ENCODE data around the gene TNC.

TNC gene

DNA sequence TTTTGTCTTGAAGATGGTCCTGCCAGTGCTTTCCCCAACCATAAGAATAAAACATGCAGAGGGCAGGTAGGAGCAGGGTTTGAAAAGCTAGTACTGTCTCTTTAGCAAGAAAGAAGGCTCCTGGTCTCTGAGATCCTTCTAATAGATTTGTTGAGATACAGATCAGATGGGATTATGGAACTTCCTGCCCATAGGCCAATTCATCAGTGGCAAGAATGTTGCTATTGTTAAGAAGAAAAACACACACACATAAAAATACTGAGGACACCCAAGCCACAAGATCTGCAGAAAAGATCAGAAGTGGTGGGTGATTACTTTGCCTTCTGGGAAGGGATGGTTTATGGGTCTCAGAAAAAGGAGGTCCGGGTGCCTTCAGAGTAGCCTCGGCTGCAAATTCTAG is 59.8 kb downstream of the TNC start:
- no peak for DNase-seq (ENCODE audit: low read depth in 1 of 2, low spot score in 1 of 2)

GRCh38 chr9:115057559-115057958 is 60.4 kb downstream of the TNC start:
- DNase-seq (ENCODE audit: low read depth in 1 of 2, low spot score in 1 of 2), result no peak

- no peak for DNase-seq (ENCODE audit: low read depth in 1 of 2, low spot score in 1 of 2)
These were observed 67.9 kb downstream of the TNC start for GRCh38 chr9:115050002-115050490.

- no peak for DNase-seq (ENCODE audit: low read depth in 1 of 2, low spot score in 1 of 2)
These were observed 71.1 kb downstream of the TNC start for GRCh38 chr9:115046824-115047223.

- no peak for DNase-seq (ENCODE audit: low read depth in 1 of 2, low spot score in 1 of 2)
These were observed 71.8 kb downstream of the TNC start for GRCh38 chr9:115046199-115046598.

DNA sequence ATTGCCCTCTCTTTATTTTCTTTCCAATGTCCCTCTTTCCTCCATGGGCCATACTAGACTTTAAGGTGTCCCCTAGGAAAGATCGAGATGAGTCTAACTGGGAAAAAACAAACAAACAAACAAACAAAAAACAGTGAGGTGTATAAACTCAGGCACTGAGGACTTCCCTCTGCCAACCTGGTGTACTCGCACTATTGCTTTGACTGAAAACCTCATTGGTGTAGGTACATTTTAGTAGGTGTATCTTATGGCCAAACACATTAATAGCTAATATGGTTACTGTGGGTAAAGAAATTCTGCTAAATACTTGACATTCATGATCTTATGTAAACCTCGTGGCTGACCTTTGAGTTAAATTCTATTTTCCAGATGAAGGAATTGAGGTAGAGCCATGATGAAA is 74.3 kb downstream of the TNC start:
- no peak for DNase-seq (ENCODE audit: low read depth in 1 of 2, low spot score in 1 of 2)

DNA sequence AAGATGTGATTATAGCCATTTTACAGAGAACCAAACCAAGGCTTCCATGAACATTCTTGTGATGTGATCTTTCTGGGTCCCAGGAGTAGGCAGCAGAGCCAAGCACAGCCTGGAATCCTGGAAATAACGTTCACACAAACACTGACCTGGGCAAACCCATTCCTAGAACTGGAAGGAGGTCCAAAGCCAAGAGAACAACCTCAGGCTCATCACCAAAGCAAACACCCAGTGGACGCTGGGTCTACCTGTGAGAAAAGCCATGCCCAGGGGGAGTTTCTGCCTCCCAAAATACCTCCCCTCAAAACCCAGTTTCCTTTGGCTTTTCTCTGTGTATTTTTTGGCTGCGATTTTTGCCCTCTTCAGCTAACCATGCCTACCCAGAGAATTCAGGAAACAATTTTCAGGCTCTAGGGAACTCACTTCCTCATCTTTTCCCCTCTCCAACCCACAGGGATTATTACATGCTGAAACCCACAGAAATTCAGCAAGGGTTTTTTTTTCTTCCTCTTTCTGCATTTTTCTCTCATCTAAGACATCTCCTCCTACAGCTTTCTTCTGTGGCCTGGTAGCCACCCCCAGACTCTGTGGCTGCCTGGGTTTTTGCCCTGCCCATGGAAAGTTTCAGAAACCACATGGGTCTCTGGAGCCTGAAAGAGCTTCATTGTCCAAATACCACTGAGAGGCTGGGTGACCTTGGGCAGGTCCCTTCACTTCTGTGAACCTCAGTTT is 75.0 kb downstream of the TNC start:
- no peak for DNase-seq (ENCODE audit: low read depth in 1 of 2, low spot score in 1 of 2)

GRCh38 chr9:115039516-115040120 is 78.3 kb downstream of the TNC start:
- no peak for DNase-seq (ENCODE audit: low read depth in 1 of 2, low spot score in 1 of 2)

GRCh38 chr9:115038178-115038577 is 79.8 kb downstream of the TNC start:
- DNase-seq (ENCODE audit: low read depth in 1 of 2, low spot score in 1 of 2), result no peak

DNA sequence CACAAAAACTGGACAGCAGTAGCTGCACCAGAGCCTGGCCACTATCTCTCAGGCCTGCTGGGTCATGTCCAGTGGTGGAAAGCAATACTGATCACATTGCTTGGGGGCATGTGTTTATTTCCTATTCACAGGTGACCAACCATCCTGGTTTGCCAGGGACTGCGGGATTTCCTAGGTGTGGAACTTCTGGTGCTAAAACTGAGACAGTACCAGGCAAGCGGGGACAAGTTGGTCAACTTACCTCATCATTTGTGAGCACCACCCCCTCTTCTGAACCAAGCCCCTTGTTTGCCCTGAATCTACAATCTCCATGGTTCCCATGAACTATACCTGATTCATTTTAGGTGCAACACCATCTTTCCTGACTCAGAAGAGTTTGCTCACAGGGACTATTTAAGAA is 81.3 kb downstream of the TNC start:
- DNase-seq (ENCODE audit: low read depth in 1 of 2, low spot score in 1 of 2), result no peak

- peak in 1 of 2 donors; percentile 25 for DNase-seq (ENCODE audit: low read depth in 1 of 2, low spot score in 1 of 2)
These were observed 81.9 kb downstream of the TNC start for GRCh38 chr9:115035841-115036612.

- no peak for DNase-seq (ENCODE audit: low read depth in 1 of 2, low spot score in 1 of 2)
These were observed 83.2 kb downstream of the TNC start for GRCh38 chr9:115034801-115035200.

- no peak for DNase-seq (ENCODE audit: low read depth in 1 of 2, low spot score in 1 of 2)
These were observed 84.2 kb downstream of the TNC start for GRCh38 chr9:115033800-115034199.

GRCh38 chr9:115032296-115032695 is 85.7 kb downstream of the TNC start:
- no peak for DNase-seq (ENCODE audit: low read depth in 1 of 2, low spot score in 1 of 2)

- no peak for DNase-seq (ENCODE audit: low read depth in 1 of 2, low spot score in 1 of 2)
These were observed 88.0 kb downstream of the TNC start for GRCh38 chr9:115030006-115030405.

- no peak for DNase-seq (ENCODE audit: low read depth in 1 of 2, low spot score in 1 of 2)
These were observed 92.2 kb downstream of the TNC start for GRCh38 chr9:115025721-115026120.

- DNase-seq (ENCODE audit: low read depth in 1 of 2, low spot score in 1 of 2), result no peak
These were observed 92.9 kb downstream of the TNC start for GRCh38 chr9:115024925-115025535.

- no peak for DNase-seq (ENCODE audit: low read depth in 1 of 2, low spot score in 1 of 2)
These were observed 95.1 kb downstream of the TNC start for GRCh38 chr9:115022760-115023434.

GRCh38 chr9:115018547-115019435 is 99.2 kb downstream of the TNC start:
- no peak for DNase-seq (ENCODE audit: low read depth in 1 of 2, low spot score in 1 of 2)

- no peak for DNase-seq (ENCODE audit: low read depth in 1 of 2, low spot score in 1 of 2)
These were observed 101.6 kb downstream of the TNC start for GRCh38 chr9:115016344-115016743.

All from activated T-helper 1 cell treated with anti-CD3 and anti-CD28 coated beads, Interleukin-2, amount 50 U/mL, for 16 hours (primary cell).